GM18508 (cell line): Measurements from ENCODE around the gene ACSS1.
"Not testable (repeated sequence)": the region's sequence is repeated elsewhere in the genome, so short reads cannot be mapped to it uniquely, and the experiment has no call there.

Experiments
- ATAC-seq: cut with Tn5 transposase; IDR thresholded peaks from one replicate; pipeline ENCODE4 v1.9.1; 2021; ENCODE audit warnings: moderate number of reproducible peaks; ENCODE audit not compliant: insufficient read depth, unreplicated experiment

ACSS1 gene

GRCh38 chr20:25015986-25016385 lies 42.0 kb downstream of the ACSS1 start:
- no peak for ATAC-seq

GRCh38 chr20:25014816-25015215 lies 43.1 kb downstream of the ACSS1 start:
- ATAC-seq = no peak

DNA sequence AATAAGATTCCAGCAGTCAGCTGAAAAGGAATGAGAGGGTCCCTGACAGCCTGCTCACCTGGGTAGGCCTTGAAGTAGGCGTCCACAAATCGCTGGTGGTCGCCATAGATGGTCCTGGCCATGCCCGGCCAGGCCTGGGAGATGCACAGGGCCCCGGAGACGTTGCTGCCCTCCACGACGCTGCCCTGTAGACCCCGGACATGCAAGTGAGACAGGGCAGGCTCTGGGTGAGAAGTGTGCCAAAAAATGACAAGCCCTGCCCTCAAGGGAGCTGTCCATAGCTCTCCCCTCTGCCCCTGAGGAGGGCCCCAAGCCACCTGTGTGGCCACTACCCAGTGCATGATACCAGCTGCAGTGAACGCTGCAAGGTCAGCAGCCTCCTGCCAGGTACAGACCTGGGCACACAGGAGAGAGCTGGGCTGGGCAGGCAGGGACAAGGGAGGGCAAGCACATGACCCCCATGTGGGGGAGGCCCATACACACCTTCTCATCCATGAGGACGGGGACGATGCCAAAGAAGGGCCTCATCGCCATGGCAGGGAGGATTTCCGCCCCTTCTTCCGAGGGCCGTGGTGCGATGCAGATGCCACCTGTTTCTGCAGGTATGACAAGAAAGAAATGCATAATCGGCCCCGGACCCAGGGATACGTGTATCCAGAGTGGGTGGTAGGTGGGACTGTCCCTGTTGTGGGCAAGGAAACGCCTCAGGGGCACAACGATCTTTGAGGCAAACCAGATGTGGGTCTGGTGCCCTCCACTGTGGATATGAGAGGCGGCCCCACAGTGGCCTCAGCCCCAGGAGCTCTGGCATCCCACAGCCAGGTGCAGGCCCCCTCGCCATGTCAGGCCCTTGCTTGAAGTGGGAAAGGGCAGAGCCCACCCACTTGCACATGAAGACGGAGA lies 44.2 kb downstream of the ACSS1 start:
- no peak for ATAC-seq

GRCh38 chr20:25012616-25013189 lies 45.2 kb downstream of the ACSS1 start:
- ATAC-seq = no peak

- ATAC-seq = no peak
These were observed 46.1 kb downstream of the ACSS1 start for GRCh38 chr20:25011831-25012241.

- no peak for ATAC-seq
These were observed 46.7 kb downstream of the ACSS1 start for GRCh38 chr20:25011261-25011660.

DNA sequence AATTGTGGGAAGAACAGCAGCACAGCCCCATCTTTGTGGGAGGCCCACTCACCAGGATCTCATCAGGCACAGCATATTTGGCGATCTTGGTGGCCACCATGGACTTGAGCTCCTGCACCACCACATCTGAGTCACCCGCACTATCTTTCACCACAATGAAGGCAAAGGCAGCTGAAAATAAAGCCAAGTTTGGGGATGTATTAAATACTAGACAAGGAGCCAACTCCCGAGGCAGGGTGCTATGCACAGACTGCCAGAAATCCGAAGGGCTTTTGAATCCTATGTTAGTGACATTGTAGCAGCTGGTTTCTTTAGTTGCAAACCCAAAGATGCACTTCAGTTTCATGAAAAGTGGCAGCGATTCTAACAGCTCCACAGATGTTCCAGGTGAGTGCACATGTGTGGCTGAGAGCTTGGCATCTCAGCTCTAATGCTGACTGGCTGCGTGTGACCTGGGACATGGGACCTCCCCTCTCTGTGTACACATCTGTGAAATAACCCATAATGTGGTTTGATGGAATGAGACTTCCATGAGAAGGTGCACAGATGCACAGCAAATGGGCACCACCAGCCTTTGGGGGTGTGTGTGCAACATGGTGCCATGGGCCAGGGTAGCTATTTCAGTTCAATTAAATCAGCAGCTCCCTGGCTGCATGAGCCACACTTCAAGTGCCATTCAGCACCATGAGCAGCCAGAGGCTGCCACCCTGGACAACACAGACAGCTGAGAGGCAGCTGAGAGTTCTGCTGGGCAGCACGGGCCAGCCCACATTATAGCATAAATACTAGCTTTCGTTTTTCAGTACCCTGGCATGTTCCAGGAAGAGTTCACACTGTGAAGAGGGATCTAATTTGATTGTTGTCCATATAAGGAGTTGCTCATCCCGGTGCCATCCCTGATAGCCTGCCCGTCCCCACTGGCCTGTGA lies 48.5 kb downstream of the ACSS1 start:
- ATAC-seq = no peak

- ATAC-seq = no peak
These were observed 49.3 kb downstream of the ACSS1 start for GRCh38 chr20:25008388-25009217.

DNA sequence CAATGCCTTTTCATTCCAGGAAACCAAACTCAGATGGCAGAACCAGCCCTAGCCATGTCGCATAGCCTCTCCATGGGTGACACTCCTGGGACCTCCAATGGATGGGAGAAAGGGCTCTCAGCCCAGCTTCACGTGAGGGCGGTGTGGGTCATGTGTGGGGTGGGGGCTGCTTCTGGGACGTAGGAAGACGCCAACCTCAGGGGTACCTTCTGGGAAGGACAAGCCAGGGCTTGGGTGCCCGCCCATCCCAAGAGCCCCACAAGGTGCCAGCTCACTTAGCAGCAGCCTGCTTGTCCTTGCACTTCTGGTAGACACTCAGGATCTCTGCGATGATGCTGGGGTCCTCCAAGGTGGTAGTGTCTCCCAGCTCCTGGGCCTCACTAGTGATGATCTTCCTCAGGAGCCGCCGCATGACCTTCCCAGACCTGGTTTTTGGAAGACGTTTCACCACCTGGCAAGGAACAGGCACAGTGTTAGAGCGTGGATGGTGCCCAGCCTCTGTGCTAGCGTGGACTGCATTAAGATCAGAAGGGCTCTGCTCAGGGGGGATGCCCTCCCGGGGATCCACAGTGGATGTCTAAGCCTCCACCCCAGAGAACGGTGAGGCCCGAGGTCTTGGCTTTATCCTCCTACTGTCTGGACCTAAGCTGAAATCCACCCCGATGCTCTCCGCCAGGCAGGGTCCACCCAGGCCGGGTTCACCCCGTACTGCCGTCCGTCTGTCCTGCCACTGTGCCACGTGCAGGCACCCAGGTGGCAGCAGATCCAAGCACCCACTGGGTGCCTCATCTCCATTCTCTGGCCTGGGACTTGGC lies 50.2 kb downstream of the ACSS1 start:
- no peak for ATAC-seq

DNA sequence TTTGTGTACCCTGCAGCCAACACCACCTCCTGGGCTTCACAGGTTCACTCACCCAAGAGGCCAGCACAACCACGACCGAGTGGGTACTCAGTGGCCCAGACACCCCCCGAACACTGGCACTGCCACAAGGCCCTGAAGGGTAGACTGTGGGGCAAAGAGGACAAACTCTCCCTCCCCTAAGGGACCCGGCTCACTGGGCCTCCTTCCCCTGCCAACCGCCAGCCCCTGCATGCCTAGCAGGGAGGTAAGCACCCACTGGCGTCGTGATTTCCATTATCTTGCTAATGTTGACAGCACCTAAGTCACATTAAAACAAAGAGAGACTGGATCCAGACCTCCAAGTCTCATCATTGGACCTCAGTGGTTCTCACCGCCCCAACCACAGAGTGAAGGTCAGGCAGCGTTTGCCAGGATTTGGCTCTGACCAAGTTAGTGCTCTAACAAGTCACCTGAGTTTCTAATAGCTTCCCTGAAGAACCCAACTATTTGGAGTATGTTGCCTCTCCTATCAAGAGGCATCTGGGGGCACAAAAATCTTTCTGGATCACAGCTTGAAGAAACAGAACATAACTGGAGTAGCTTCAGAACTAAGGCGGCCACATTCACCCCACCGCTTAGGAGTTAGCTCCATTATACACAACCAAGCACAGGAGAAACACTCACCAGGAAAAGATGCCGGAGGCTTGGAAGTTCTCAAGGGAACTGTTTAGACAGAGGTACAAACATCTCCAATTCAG lies 51.3 kb downstream of the ACSS1 start:
- ATAC-seq = no peak

DNA sequence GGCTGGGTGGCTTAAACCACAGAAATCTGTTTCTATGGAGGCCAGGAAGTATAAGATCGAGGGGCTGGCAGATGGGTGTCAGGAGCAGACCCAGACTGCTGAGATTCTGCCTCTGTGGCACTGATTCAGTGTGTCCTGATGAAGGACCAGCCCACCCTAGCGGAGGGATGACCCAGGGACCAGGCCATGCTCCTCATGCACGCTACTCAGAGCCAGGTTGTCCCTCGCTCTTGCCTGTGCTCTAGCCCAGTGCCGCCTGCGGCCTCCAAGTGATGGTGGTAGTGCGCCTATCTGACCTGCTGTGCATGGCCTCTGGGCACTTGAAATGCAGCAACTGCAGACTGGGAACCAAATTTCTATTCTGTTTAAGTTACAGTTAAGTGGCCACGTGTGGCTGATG lies 52.3 kb downstream of the ACSS1 start:
- ATAC-seq = no peak

DNA sequence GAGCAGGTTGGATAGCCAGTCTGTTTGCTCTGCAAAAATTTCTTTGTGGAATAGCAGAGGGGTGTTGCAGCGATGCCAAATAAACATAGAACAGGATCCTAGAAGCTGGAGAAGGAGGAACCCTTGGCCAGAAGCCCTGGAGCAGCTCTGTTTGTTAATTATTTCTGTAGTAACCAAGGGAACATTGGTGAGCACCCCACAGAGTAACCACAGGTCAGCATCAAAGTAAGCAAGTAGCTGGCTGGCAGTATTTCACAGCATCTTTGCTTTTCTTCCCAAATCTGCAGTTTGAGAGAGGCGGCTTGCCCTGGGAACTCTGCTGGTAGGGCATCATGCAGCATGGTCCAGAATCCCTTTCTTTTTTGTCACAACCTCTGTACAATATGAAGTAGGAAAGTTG lies 52.7 kb downstream of the ACSS1 start:
- no peak for ATAC-seq

DNA sequence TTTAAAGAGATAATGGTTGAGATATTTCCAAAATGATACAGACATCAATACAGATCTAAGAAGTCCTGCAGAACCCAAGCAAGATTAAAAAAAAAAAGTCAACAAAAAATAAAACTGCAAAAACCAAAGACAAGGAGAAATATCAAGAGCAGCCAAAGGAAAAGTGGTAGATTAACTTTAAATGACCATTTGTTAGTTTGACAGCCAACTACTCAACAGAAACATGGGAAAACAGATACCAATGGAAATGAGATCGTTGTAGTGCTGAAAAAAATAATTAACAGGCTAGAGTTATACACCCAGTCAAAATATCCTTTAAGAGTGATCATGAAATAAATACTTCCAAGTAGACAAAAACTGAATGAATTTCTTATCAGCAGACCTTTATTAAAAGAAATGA lies 54.9 kb downstream of the ACSS1 start:
- ATAC-seq = no peak

DNA sequence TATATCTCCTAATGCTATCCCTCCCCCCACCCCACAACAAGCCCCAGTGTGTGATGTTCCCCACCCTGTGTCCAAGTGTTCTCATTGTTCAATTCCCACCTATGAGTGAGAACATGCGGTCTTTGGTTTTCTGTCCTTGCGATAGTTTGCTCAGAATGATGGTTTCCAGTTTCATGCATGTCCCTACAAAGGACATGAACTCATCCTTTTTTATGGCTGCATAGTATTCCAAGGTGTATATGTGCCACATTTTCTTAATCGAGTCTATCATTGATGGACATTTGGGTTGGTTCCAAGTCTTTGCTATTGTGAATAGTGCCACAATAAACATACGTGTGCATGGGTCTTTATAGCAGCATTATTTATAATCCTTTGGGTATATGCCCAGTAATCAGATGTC lies 56.6 kb downstream of the ACSS1 start:
- ATAC-seq = not testable (repeated sequence)

GRCh38 chr20:25000268-25000801 lies 57.6 kb downstream of the ACSS1 start:
- ATAC-seq = no peak

DNA sequence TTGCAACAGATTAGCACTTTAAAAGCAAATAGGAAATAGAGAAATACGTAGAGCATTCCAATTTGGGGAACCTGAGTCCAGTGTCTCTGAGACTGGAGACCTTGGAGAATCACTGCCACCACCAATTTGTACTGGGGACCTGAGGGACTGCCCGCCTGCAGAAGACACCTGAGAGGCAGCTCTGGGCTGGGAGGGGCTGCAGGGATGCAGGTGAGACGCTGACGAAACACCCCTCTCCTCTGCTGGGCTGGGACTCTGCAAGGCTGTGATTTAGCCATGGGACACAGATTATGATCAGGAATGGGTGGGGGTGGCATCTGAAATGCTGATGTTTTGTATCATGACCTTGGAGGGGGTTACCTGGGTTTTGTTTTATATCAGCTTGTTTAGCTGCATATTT lies 58.4 kb downstream of the ACSS1 start:
- no peak for ATAC-seq

DNA sequence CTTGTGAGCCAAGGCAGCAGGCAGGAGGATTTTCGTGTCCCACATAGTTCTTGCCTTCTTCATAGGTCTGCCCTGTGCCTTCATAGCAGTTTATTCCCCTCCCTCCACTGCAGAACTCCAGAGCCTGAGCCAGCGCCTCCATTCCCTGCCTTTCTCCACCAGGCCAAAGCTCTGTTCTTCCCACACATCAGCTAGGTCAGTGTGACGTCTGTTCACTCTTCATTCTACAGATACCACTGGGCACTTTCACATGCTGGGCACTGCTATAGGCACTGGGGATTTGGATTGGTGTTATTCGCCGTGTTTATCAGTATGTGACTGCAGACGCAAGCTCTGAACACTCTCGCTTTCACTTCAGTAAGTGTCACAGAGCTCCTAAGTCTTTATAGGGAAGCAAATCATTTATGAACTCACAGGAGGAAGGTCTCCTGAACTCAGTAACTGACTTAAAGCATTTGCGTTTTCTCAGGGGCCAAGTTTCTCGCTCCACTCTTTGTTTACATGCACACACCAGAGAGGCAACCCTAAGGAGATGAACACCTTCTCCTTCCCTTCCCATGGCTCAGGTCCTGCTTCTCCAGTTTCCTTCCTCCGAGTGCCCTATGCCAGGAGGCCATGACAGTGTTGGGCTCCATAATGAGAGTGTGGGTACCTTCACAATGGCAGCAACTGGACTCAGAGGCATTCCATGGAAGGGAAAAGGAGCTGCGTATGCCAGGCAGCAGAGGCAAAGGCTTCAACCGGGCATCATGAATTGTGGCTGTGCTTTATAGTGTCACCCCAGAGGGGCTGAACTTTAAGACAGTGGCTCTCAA lies 59.1 kb downstream of the ACSS1 start:
- no peak for ATAC-seq
